Panc1 (cell line): ENCODE data around the gene ROCK2. TPM values are rescaled to one million over a fixed set of nuclear protein-coding genes. Genes with fewer than 3 reads are reported as not detected.

Source experiments
- ATAC-seq: fragments of 200-7000 bp; cut with Tn5 transposase; 2 replicates; pipeline ENCODE4 v1.9.1; 2020; ENCODE audit warnings: mild to moderate bottlenecking, moderate library complexity
- BruUV-seq: library from RNA; stranded (reverse); fragments of 400-500 nt; replicated peaks from 2 replicates; lab custom pipeline; 2021; lab: Mats Ljungman, UMichigan
- CTCF ChIA-PET: fragments of 300-600 bp; sonication (Branson Sonifier 250); formaldehyde crosslinking; loops from one replicate; lab custom pipeline; 2022; ENCODE audit warnings: antibody characterized with exemption; lab: Charles Lee
- POLR2A ChIA-PET: fragments of 300-600 bp; sonication (Branson Sonifier 250); formaldehyde crosslinking; loops from one replicate; lab custom pipeline; 2022; ENCODE audit warnings: antibody characterized with exemption; lab: Charles Lee
- DNase-seq: peaks from one replicate; pipeline ENCODE4 v3.0.0-alpha.2; 2010; ENCODE audit warnings: low read depth, low spot score
- H3K27ac ChIP-seq: 2 replicates; pipeline ENCODE4 v1.5.1; 2011; ENCODE audit warnings: mild to moderate bottlenecking, low read length, inconsistent platforms
- H3K27me3 ChIP-seq: fragments of 200-500 bp; sonication (Bioruptor generic); 2 replicates; pipeline ENCODE4 v1.6.0; 2014; ENCODE audit warnings: low read length, inconsistent platforms; ENCODE audit not compliant: control insufficient read depth, insufficient read depth
- H3K36me3 ChIP-seq: fragments of 200-500 bp; sonication (Bioruptor generic); 2 replicates; pipeline ENCODE4 v1.5.1; 2014; ENCODE audit warnings: inconsistent platforms, mild to moderate bottlenecking, low read length, moderate library complexity; ENCODE audit not compliant: control insufficient read depth, insufficient read depth
- H3K4me1 ChIP-seq: 2 replicates; pipeline ENCODE4 v1.5.1; 2011; ENCODE audit warnings: inconsistent platforms, mild to moderate bottlenecking, low read length, moderate library complexity; ENCODE audit not compliant: control insufficient read depth, insufficient read depth
- H3K4me3 ChIP-seq, 2 experiments: 2 replicates each; pipeline ENCODE4 v1.5.1; 2011 to 2012; ENCODE audit warnings: low read depth in 2 of 2, low read length in 2 of 2, mild to moderate bottlenecking in 2 of 2, inconsistent platforms in 1 of 2, moderate library complexity in 1 of 2
- H3K9me3 ChIP-seq: fragments of 200-500 bp; sonication (Bioruptor generic); 2 replicates; pipeline ENCODE4 v1.5.1; 2014; ENCODE audit warnings: low read depth, mild to moderate bottlenecking, inconsistent platforms, low read length, moderate library complexity; ENCODE audit not compliant: control insufficient read depth, insufficient read depth
- POLR2AphosphoS5 ChIP-seq: IDR thresholded peaks from 2 replicates; pipeline ENCODE4 v1.6.1; 2012; ENCODE audit warnings: mild to moderate bottlenecking, low read depth, low read length, moderate library complexity
- SIN3A ChIP-seq: IDR thresholded peaks from 2 replicates; pipeline ENCODE4 v1.6.1; 2012; ENCODE audit warnings: low read depth, mild to moderate bottlenecking, low read length, moderate library complexity, borderline replicate concordance; ENCODE audit not compliant: insufficient read depth
- TCF7L2 ChIP-seq: IDR thresholded peaks from 2 replicates; pipeline ENCODE4 v1.6.1; 2011; ENCODE audit warnings: mild to moderate bottlenecking, low read depth, low read length, inconsistent platforms
- in situ Hi-C: cut with HindIII; loops from 2 replicates; pipeline ENCODE4 v1.10.0; 2016; ENCODE audit warnings: low sequenced_read_pairs, low pct_unique_long_range_greater_than_20kb
- intact Hi-C: fragments of 100-400 bp; cut with micrococcal nuclease; formaldehyde crosslinking; loops from one replicate; pipeline ENCODE4 v1.10.0; 2022; ENCODE audit not compliant: unreplicated experiment
- total RNA-seq: library from RNA; stranded (reverse); gene quantifications from one replicate; pipeline ENCODE4 v1.2.1, GENCODE V29; 2021; ENCODE audit not compliant: unreplicated experiment
- TF ChIP-seq, protein P1 (sequence below), 2 experiments: IDR thresholded peaks; 2 replicates each; pipeline ENCODE4 v1.6.1; 2011 to 2012; ENCODE audit warnings: low read depth in 2 of 2, control low read depth in 1 of 2, low read length in 1 of 2, mild to moderate bottlenecking in 1 of 2, moderate library complexity in 1 of 2; ENCODE audit not compliant: insufficient read depth in 1 of 2
- TF ChIP-seq, protein P2 (sequence below): fragments of 450-650 bp; IDR thresholded peaks from 2 replicates; pipeline ENCODE4 v1.5.1; 2017; ENCODE audit warnings: mild to moderate bottlenecking

ROCK2 gene
- total RNA-seq, 1 experiment from 2014 or later = 47.9 TPM

DNA sequence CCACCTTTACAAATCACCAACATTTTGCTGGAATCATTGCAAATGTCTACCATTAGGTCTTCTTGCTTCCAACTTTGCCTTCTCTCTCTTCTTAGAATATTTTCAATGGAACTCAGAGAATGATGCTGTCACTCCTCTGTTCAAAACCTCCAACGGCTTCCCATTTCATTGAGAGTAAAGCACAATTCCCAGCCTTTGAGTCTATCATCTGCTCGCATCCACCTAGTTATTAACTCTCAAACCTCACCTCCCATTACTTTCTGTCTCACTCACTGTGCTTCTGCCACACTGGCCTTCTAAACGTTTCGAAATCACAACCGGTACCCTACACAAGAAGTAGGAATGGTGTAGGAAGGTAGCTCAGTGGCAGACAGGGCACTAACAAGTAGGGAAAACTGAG is 40.0 kb downstream of the ROCK2 start:
- ATAC-seq (no peak), DNase-seq (no peak)
- Histone ChIP-seq H3K4me3 (no peak overlapping the region), H3K36me3 (no peaks in the 10 kb centered on the region), H3K27ac (no peak overlapping the region), H3K27me3 (no peaks in the 10 kb centered on the region), H3K9me3 (no peaks in the 10 kb centered on the region), H3K4me1 (no peaks in the 10 kb centered on the region)
- no TSS peak for BruUV-seq
- TF ChIP-seq TCF7L2 = no peak
- in situ Hi-C loops = no loop called here
- ChIA-PET POLR2A (no interaction called here), CTCF (no interaction called here)
- intact Hi-C loops = no loop called here

DNA sequence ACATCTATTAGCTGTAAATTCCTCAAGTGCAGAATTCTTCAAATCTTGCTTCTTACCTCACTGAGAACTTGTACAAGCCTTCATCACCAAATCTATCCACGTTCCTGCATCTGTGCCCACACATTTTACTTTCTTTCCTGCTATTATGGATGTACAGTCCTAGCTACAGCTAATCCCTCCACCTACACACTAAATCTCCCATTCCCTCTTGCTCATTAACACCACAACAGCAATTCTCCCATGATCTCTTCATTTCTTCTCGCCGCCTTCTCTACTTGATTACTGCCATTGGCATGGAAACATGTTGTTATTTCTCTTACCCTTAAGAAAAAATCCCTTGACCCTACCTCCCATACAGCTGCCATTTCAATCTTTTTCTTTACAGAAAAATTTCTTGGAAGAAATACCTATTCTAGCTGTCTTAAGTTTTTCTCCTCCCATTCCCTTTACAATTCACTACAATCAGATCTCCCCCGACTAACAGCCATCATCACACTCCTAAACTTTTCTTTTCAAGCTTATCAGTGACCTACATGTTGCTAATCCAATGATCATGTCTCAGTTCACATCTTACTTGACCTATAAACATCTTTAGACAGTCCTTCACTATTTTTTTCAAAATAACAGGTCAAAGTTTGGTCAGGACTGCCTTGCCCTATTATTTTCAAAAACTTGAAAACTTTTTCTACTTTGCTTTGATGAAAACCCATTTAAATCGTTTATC is 41.0 kb downstream of the ROCK2 start:
- H3K9me3 ChIP-seq = no peaks in the 10 kb centered on the region
- no peaks in the 10 kb centered on the region for H3K27me3 ChIP-seq
- H3K4me1 ChIP-seq = no peaks in the 10 kb centered on the region
- no TSS peak for BruUV-seq
- TF ChIP-seq, protein P1, sequence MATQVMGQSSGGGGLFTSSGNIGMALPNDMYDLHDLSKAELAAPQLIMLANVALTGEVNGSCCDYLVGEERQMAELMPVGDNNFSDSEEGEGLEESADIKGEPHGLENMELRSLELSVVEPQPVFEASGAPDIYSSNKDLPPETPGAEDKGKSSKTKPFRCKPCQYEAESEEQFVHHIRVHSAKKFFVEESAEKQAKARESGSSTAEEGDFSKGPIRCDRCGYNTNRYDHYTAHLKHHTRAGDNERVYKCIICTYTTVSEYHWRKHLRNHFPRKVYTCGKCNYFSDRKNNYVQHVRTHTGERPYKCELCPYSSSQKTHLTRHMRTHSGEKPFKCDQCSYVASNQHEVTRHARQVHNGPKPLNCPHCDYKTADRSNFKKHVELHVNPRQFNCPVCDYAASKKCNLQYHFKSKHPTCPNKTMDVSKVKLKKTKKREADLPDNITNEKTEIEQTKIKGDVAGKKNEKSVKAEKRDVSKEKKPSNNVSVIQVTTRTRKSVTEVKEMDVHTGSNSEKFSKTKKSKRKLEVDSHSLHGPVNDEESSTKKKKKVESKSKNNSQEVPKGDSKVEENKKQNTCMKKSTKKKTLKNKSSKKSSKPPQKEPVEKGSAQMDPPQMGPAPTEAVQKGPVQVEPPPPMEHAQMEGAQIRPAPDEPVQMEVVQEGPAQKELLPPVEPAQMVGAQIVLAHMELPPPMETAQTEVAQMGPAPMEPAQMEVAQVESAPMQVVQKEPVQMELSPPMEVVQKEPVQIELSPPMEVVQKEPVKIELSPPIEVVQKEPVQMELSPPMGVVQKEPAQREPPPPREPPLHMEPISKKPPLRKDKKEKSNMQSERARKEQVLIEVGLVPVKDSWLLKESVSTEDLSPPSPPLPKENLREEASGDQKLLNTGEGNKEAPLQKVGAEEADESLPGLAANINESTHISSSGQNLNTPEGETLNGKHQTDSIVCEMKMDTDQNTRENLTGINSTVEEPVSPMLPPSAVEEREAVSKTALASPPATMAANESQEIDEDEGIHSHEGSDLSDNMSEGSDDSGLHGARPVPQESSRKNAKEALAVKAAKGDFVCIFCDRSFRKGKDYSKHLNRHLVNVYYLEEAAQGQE (IDR thresholded peaks at IDR 0.05; ENCODE audit: insufficient read depth in 1 of 2, low read depth in 2 of 2, low read length in 1 of 2) = no peak
- TF ChIP-seq POLR2AphosphoS5 (no peak), SIN3A (no peak)
- ChIA-PET CTCF (no interaction called here), POLR2A (interaction anchor here (0.9 kb wide), 1 partner anchor 11 kb away, joined by 3 read pairs; no protein-coding TSS in a partner anchor)
- no peak overlapping the region for H3K27ac ChIP-seq
- intact Hi-C loops (no loop called here), in situ Hi-C loops (no loop called here)
- ATAC-seq (no peak), DNase-seq (no peak)
- H3K4me3 ChIP-seq = no peak overlapping the region
- no peaks in the 10 kb centered on the region for H3K36me3 ChIP-seq

DNA sequence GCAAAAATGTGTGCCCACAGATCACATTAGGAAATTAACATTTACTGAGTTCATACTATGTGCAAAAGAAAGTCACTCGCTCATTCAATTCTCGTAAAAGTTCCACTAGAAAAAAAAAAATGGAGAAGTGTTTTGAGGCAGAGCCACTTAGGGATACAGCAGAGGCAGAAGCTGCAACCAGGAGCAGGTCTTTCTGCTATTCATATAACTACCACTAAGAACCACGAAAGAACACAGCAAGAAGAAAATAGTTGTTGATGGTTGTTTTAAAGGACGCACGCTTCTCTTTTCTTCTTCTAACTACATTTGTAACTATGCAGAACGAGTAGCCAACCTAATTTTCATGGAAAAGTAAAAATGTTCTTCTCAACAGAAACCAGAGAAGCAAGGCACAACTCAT is 45.0 kb downstream of the ROCK2 start:
- ChIA-PET CTCF (no interaction called here), POLR2A (no interaction called here)
- no peaks in the 10 kb centered on the region for H3K9me3 ChIP-seq
- intact Hi-C loops (no loop called here), in situ Hi-C loops (no loop called here)
- no peak overlapping the region for H3K27ac ChIP-seq
- TF ChIP-seq POLR2AphosphoS5 = no peak
- TF ChIP-seq SIN3A = no peak
- TF ChIP-seq, protein P1 (IDR thresholded peaks at IDR 0.05; ENCODE audit: insufficient read depth in 1 of 2, low read depth in 2 of 2, low read length in 1 of 2) = no peak
- TF ChIP-seq TCF7L2 = no peak
- TF ChIP-seq, protein P2, sequence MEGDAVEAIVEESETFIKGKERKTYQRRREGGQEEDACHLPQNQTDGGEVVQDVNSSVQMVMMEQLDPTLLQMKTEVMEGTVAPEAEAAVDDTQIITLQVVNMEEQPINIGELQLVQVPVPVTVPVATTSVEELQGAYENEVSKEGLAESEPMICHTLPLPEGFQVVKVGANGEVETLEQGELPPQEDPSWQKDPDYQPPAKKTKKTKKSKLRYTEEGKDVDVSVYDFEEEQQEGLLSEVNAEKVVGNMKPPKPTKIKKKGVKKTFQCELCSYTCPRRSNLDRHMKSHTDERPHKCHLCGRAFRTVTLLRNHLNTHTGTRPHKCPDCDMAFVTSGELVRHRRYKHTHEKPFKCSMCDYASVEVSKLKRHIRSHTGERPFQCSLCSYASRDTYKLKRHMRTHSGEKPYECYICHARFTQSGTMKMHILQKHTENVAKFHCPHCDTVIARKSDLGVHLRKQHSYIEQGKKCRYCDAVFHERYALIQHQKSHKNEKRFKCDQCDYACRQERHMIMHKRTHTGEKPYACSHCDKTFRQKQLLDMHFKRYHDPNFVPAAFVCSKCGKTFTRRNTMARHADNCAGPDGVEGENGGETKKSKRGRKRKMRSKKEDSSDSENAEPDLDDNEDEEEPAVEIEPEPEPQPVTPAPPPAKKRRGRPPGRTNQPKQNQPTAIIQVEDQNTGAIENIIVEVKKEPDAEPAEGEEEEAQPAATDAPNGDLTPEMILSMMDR = no peak
- no peaks in the 10 kb centered on the region for H3K4me1 ChIP-seq
- ATAC-seq = no peak
- DNase-seq = no peak
- no peak overlapping the region for H3K4me3 ChIP-seq
- no TSS peak for BruUV-seq
- no peaks in the 10 kb centered on the region for H3K36me3 ChIP-seq
- H3K27me3 ChIP-seq = no peaks in the 10 kb centered on the region
